Gastroesophageal sphincter (tissue), 3 donors: ENCODE measurements around the gene SLC18B1.

ENCODE experiments used
- POLR2AphosphoS5 ChIP-seq: sonication (generic); formaldehyde crosslinking; IDR thresholded peaks from one replicate; pipeline ENCODE4 v1.6.1; 2017; ENCODE audit warnings: antibody characterized with exemption
- TF ChIP-seq, protein P1 (sequence below), 4 experiments: fragments of 200-600 bp in 2 of 4; fragments of 450-650 bp in 2 of 4; sonication (generic) in 1 of 4; IDR thresholded peaks; one replicate each; pipeline ENCODE4 v1.5.1; 2017 to 2019; ENCODE audit warnings: antibody characterized with exemption in 4 of 4, mild to moderate bottlenecking in 2 of 4, moderate library complexity in 2 of 4

DNA sequence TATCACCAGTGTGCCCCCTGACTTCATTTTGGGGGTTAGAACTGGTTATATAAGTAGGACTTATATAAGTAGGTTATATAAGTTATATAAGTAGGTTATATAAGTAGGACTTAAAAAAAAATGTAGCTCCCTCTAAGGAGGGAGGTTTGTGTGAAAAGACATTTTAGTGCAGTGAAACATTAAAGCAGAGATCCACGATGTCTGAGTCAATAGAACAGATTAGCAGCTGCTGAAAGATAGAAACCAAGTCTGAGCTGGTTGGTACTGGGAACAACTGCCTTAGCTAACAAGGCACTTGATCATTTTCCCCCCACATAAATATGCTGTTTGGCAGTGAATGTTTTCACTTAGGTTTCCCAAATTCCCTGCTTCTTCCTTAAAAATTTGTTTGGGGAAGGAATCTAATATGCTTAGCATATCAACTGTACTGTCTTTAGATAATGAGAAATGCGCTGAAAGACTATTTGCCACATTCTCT lies 13.9 kb upstream of the SLC18B1 start:
- TF ChIP-seq, protein P1, sequence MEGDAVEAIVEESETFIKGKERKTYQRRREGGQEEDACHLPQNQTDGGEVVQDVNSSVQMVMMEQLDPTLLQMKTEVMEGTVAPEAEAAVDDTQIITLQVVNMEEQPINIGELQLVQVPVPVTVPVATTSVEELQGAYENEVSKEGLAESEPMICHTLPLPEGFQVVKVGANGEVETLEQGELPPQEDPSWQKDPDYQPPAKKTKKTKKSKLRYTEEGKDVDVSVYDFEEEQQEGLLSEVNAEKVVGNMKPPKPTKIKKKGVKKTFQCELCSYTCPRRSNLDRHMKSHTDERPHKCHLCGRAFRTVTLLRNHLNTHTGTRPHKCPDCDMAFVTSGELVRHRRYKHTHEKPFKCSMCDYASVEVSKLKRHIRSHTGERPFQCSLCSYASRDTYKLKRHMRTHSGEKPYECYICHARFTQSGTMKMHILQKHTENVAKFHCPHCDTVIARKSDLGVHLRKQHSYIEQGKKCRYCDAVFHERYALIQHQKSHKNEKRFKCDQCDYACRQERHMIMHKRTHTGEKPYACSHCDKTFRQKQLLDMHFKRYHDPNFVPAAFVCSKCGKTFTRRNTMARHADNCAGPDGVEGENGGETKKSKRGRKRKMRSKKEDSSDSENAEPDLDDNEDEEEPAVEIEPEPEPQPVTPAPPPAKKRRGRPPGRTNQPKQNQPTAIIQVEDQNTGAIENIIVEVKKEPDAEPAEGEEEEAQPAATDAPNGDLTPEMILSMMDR (IDR thresholded peaks at IDR 0.05), result no peak
- no peak for TF ChIP-seq POLR2AphosphoS5
